DND-41 (cell line): ENCODE measurements around the gene SLC2A8.

Experiments used
- ATAC-seq: fragments of 200-7000 bp; cut with Tn5 transposase; 3 replicates; pipeline ENCODE4 v1.9.1; 2021; ENCODE audit warnings: low read depth; ENCODE audit not compliant: insufficient read depth
- DNase-seq: peaks from one replicate; pipeline ENCODE4 v3.0.0-alpha.2; 2020
- H2AFZ ChIP-seq: 2 replicates; pipeline ENCODE4 v1.6.0; 2012; ENCODE audit warnings: low read depth, low read length
- H3K27ac ChIP-seq: 2 replicates; pipeline ENCODE4 v1.5.1; 2012; ENCODE audit warnings: low read length, inconsistent platforms
- H3K27me3 ChIP-seq: fragments of 200-600 bp; sonication (generic); 2 replicates; pipeline ENCODE4 v1.6.0; 2012; ENCODE audit warnings: low read length, mild to moderate bottlenecking, inconsistent platforms; ENCODE audit not compliant: insufficient read depth, poor library complexity
- H3K36me3 ChIP-seq: 2 replicates; pipeline ENCODE4 v1.5.1; 2012; ENCODE audit warnings: low read length, inconsistent platforms; ENCODE audit not compliant: insufficient read depth
- H3K4me1 ChIP-seq: 2 replicates; pipeline ENCODE4 v1.5.1; 2012; ENCODE audit warnings: mild to moderate bottlenecking, low read length; ENCODE audit not compliant: insufficient read depth
- H3K4me2 ChIP-seq: 2 replicates; pipeline ENCODE4 v1.6.0; 2012; ENCODE audit warnings: mild to moderate bottlenecking, moderate library complexity, low read length, inconsistent platforms; ENCODE audit not compliant: insufficient read depth
- H3K4me3 ChIP-seq, 2 experiments: fragments of 200-600 bp in 1 of 2; shearing (Covaris generic) in 1 of 2; 2 replicates each; pipeline ENCODE4 v1.5.1; 2012 to 2016; ENCODE audit warnings: inconsistent platforms in 2 of 2, low read length in 2 of 2, mild to moderate bottlenecking in 2 of 2, low read depth in 1 of 2, moderate library complexity in 1 of 2
- H3K79me2 ChIP-seq: 2 replicates; pipeline ENCODE4 v1.6.0; 2012; ENCODE audit warnings: low read length, inconsistent platforms; ENCODE audit not compliant: insufficient read depth
- H3K9ac ChIP-seq: 2 replicates; pipeline ENCODE4 v1.6.0; 2012; ENCODE audit warnings: low read depth, mild to moderate bottlenecking, inconsistent platforms, low read length, moderate library complexity
- H3K9me3 ChIP-seq: 2 replicates; pipeline ENCODE4 v1.5.1; 2012; ENCODE audit warnings: low read length, moderate library complexity, mild to moderate bottlenecking, inconsistent platforms; ENCODE audit not compliant: insufficient read depth, severe bottlenecking
- H4K20me1 ChIP-seq: 2 replicates; pipeline ENCODE4 v1.6.0; 2012; ENCODE audit warnings: low read length; ENCODE audit not compliant: insufficient read depth
- CTCF ChIP-seq: IDR thresholded peaks from 2 replicates; pipeline ENCODE4 v1.5.1; 2012; ENCODE audit warnings: borderline replicate concordance, low read length, moderate library complexity, mild to moderate bottlenecking; ENCODE audit not compliant: poor library complexity, severe bottlenecking; ENCODE audit errors: extremely low read depth
- EZH2 ChIP-seq: IDR thresholded peaks from 3 replicates; pipeline ENCODE4 v1.6.1; 2012; ENCODE audit warnings: borderline replicate concordance, low read depth, mild to moderate bottlenecking, moderate library complexity, low read length, inconsistent platforms; ENCODE audit not compliant: severe bottlenecking

Gene SLC2A8

GRCh38 chr9:127351182-127352166 is 45.5 kb upstream of the SLC2A8 start:
- Histone ChIP-seq H3K27ac (no peak overlapping the region), H3K4me1 (no peaks in the 10 kb centered on the region), H3K79me2 (no peaks in the 10 kb centered on the region), H3K27me3 (peaks cover 66% of the 10 kb centered on the region), H2AFZ (no peak overlapping the region), H3K4me2 (no peak overlapping the region), H3K9me3 (no peaks in the 10 kb centered on the region), H3K9ac (no peak overlapping the region), H3K36me3 (no peaks in the 10 kb centered on the region), H4K20me1 (peaks cover 14% of the 10 kb centered on the region), H3K4me3 (no peak overlapping the region)
- TF ChIP-seq EZH2 (no peak), CTCF (no peak)
- ATAC-seq (no peak), DNase-seq (no peak)

DNA sequence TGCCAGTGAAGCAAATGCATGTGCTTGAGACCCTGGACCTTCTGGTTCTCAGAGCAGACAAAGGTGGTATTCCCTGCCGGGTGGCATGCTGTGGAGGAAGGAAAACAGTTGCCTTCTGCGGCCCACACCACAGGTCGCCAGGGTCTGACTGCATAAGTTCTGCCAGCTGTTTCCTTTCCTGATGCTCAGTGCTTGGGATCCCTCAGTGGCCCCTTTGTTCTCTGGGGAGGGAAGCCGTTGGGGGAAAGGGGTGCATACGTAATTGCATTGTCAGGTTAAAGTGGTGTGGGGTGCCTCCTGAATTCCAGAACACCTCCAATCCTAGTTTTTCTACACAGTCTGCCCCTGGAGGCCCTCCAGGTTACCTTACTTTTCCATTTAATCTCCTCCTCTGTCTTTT is 43.1 kb upstream of the SLC2A8 start:
- TF ChIP-seq CTCF, result no peak
- Histone ChIP-seq H3K79me2 (no peaks in the 10 kb centered on the region), H4K20me1 (peaks cover 11% of the 10 kb centered on the region), H3K4me2 (no peak overlapping the region), H3K27ac (no peak overlapping the region), H3K27me3 (peaks cover 66% of the 10 kb centered on the region), H3K4me1 (no peaks in the 10 kb centered on the region), H3K36me3 (no peaks in the 10 kb centered on the region), H2AFZ (no peak overlapping the region), H3K9me3 (no peaks in the 10 kb centered on the region), H3K9ac (no peak overlapping the region), H3K4me3 (no peak overlapping the region)
- DNase-seq (no peak), ATAC-seq (no peak)

GRCh38 chr9:127356906-127357305 is 40.1 kb upstream of the SLC2A8 start:
- H3K36me3 ChIP-seq, result no peaks in the 10 kb centered on the region
- ATAC-seq, result no peak

More at GRCh38 chr9:127356906-127357305, 40.1 kb upstream of the SLC2A8 start:
- Histone ChIP-seq H3K27ac (no peak overlapping the region), H3K4me3 (no peak overlapping the region), H3K4me1 (no peaks in the 10 kb centered on the region), H4K20me1 (peaks cover 14% of the 10 kb centered on the region), H3K27me3 (peaks cover 66% of the 10 kb centered on the region), H3K4me2 (no peak overlapping the region), H3K79me2 (no peaks in the 10 kb centered on the region), H2AFZ (no peak overlapping the region), H3K9ac (no peak overlapping the region), H3K9me3 (no peaks in the 10 kb centered on the region)
- TF ChIP-seq CTCF (no peak), EZH2 (no peak)
- DNase-seq, result no peak
